ENCODE data around the gene TMEM175. TPM values are rescaled to one million over a fixed set of nuclear protein-coding genes. Genes with fewer than 3 reads are reported as not detected.

The TMEM175 gene
- total and polyA plus RNA-seq, 2 of the 13 experiments (the other 11 are each of a cell fraction or from before 2014, with no cell fraction given): 5.1 to 9.9 TPM

GRCh38 chr4:973431-974397 lies 41.5 kb downstream of the TMEM175 start, which contains the start of gene DGKQ (continued):
- TF ChIP-seq ZNF142 (CRISPR knock-in tag; IDR thresholded peaks at IDR 0.05) (peak; percentile 6; the same call in 1 of the 2 replicates), ZBTB33 (CRISPR knock-in tag; IDR thresholded peaks at IDR 0.05) (peak; percentile 27; the same call in 1 of the 2 replicates), ZNF3 (CRISPR knock-in tag; IDR thresholded peaks at IDR 0.05) (no peak), MXI1 (IDR thresholded peaks at IDR 0.05; ENCODE audit: borderline replicate concordance, low read depth, low read length) (peak; percentile 17; the same call in 1 of the 3 replicates)

Measured in HepG2 (cell line).